ENCODE results near the gene HEATR9.

GRCh38 chr17:35868737-35869136 is at the start of gene HEATR9:
- TF ChIP-seq CTCF (IDR thresholded peaks at IDR 0.05; ENCODE audit: low read length) (no peak), EZH2 (optimal IDR thresholded peaks at IDR 0.05; ENCODE audit: low read depth, low read length) (no peak)

Data from MM.1S (cell line).